AG08396 (cell line): ENCODE measurements around the gene ZNF484.
"Not testable (repeated sequence)": the region's sequence is repeated elsewhere in the genome, so short reads cannot be mapped to it uniquely, and the experiment has no call there.

Source experiments
- DNase-seq: peaks from one replicate; pipeline ENCODE4 v3.0.0; 2012; ENCODE audit warnings: low spot score, mixed read lengths

The ZNF484 gene

DNA sequence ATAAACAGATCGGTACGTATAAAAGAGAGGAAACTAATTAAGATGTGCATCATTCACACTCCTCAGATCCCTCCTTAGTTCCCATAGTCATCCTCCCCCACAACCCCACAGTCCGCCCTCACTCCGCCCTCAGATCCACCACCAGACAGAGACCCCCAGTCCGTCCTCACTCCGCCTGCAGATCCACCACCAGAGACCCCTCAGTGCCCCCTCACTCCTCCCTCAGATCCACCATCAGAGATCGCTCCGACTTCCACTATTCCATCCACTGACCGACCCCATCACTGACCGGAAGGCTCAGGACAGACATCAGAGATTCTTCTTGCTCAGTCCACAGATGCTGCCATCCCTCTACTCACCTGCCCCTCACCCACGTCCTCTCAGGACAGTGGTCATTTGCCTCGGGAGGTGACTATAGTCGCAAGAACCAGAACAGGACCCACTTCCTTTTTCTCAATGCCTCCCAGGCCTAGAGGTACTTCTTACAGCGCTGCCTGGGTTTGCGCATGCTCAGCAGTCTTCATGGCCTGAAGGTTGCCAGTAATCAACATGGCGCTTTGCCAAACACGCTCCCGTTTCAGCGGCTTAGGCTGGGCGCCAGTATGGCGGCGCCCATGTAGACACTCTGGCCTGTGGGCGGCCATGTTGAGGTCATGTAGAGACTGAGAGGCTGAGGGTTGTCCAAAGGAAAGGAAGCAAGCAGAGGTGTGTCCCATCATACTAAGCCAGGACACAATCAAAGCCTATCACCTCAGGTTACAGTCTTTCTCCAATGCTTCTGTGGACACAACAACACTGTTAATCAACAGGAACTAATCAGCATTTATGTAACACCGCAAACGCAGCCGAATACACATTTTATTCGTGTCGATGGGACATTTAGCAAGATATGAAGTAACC is at the start of gene ZNF484:
TSS of gene ZNF484 (minus strand) at position 508 of the 900 bp plus-strand sequence. CDS start 3,009 bp downstream, outside the sequence.
- DNase-seq = peak; percentile 95

DNA sequence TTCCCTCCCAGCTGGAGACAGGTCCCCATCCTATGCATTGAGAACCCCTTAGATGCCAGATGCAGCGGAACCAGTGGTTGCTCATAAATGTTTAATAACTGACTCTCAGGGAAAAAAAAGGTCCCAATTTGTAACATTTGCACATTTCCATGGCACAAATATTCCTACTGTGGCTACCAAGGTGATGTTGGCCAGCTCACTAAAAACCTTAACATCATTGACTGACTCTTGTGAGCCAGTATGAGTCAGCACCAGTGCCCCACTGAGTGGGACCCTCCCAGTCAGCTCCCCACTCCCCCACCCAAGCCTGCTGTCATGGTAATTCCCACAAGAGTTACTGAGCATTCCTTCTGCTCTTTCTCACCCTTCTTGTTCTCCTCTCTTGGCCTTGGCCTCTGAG is 42.6 kb upstream of the ZNF484 start:
- no peak for DNase-seq

DNA sequence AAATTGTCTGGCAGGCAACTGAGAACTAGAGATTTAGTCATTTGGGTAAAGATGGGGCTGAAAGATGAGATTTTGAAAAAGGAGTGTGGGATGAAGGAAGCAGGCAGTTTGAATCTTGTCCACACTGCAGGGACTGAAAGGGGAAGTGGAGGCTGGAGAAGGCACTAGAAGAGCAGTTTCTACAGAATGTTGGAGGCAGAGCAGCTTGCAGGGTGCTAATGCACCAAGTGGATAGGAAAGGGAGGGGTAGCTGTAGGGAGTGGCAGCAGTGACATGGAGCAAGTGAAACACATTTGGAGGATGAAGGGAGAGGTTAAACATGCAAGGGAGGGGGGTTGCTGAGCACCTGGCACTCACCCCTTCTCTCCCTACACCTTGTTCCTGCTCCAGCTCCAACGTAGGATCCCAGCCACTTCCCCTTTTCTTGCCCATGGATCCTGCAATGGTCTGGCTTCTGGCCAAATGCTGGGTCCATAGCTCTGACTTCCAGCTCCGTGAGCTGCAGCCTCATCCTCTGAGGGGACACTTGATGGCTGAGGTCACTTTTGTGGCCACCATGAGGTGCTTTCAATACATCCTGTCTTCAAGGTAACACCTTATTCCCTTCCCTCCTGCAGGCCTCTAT is 39.5 kb upstream of the ZNF484 start:
- no peak for DNase-seq

DNA sequence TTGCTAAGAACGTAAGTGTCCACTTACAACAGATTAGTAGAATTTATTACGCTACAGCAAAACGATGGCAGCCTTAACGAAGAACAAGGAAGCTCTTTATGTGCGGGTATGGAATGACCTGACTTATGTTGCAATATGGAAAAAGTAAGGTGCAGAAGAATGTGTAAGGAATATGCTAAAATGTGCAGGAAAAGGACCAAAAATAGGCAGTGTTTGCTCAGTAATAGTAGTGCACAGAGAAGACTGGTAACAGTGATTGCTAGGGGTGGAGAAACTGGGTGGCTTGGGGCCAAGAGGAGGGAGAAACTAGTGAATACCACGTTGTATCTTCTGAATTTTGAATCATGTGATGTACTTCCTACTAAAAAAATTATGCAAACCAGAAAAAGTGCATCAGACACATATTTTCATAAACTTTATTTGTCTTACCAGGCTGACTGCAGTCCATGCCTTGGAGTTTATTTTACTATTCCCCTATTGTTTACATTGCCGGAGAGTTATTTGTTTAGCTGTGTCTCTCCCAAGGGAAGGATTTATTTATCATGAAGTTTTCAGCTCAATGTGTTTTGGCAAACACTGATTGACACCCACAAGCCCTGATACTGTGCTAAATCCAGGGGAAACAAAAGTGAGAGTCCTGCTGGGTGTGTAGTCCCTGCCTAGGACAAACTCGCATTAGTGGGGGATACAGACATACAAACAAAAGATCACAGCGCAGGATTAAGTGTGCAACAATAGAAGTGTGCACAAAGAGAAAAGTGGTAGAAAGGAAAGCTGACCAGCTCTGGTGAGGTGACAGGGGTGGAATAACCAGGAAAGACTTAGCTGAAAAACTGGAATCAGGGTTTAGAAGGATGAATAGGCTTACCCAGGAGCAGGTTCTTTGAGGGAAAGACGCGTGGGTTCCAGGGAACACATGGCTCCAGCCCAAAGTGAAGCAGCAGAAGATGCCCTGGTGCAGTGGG is 34.0 kb upstream of the ZNF484 start:
- DNase-seq = no peak

DNA sequence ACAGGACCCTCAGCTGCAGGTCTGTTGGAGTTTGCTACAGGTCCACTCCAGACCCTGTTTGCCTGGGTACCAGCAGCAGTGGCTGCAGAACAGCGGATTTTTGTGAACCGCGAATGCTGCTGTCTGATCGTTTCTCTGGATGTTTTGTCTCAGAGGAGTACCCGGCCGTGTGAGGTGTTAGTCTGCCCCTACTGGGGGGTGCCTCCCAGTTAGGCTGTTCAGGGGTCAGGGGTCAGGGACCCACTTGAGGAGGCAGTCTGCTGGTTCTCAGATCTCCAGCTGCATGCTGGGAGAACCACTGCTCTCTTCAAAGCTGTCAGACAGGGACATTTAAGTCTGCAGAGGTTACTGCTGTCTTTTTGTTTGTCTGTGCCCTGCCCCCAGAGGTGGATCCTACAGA is 27.3 kb upstream of the ZNF484 start:
- not testable (repeated sequence) for DNase-seq

DNA sequence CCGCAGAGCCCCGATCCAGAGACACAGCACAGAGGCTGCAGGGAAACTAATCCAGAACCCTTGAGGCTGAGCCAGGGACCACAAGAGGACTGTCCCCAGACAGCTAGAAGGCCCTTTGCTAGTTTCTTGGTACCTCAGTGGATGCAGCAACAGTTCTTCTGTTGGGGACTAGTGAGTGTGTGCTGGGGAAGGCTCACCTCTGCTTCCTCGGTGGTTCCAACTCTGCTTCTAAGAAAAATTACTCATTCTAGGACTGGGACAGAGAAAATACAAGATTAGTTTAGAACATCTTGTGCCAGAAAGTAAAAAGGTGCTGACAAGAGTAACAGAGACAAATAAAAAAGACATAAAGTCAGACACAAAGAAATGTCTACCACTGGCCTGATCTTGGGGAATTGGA is 19.5 kb upstream of the ZNF484 start:
- no peak for DNase-seq

DNA sequence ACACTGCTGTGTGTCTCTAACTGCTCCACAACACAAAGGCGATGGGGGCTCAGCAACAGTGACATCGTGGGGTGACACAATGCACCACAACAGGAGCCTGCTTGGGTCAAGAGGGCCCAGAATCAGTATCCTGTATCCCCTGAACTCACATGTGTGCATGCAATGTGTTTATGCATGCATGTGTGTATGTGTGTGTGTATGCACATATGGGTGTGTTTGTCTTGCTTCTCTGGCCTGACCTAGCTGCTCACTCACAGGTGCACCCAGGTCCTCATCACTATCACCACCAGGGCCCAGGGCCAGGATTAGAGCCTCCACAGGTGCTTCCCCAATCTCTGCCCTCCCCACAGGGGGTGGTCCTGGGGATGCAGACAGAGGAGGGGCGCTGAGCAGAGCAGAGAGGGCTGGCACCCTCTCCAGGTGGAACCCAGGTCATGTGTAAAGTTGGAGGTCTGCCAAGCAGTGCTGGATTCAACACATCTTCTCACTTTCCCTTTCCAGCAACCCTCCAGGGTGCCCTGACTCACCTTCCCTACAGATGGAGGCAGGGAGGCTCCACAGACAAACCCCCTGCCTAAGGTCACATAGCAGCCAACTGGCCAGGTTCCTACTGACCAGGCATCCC is 18.1 kb upstream of the ZNF484 start:
- no peak for DNase-seq

DNA sequence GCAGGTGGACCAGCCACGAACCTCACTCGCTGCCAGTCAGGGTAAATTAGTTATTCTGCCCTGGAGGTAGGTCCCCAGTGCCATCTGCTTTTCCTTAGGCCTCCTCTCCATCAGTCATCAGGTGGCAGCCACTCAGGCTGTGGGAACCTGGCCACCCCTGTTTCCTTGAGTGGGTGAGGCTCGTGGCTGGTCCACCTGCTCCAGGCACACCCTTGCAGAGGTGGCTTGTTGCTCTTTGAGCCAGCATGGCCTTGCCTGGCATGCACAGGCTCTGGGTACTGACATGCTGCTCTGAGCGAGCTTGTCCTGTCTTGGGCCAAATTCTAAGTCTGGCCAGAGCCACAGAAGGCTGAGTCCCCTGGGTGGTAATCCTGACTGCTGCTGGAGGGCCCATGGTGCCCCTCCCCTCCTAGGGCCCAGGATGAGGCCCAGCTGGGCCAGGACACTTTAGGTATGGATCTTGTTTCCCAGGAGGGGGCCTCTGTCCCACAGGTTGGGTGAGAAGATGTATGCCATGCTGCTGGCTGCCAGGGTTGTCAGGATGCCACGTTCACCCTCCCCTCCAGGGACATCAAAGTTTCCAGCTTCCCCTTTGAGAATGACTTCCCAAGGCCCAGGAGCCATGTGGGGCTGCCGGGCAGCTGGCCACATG is 17.0 kb upstream of the ZNF484 start:
- DNase-seq = no peak

DNA sequence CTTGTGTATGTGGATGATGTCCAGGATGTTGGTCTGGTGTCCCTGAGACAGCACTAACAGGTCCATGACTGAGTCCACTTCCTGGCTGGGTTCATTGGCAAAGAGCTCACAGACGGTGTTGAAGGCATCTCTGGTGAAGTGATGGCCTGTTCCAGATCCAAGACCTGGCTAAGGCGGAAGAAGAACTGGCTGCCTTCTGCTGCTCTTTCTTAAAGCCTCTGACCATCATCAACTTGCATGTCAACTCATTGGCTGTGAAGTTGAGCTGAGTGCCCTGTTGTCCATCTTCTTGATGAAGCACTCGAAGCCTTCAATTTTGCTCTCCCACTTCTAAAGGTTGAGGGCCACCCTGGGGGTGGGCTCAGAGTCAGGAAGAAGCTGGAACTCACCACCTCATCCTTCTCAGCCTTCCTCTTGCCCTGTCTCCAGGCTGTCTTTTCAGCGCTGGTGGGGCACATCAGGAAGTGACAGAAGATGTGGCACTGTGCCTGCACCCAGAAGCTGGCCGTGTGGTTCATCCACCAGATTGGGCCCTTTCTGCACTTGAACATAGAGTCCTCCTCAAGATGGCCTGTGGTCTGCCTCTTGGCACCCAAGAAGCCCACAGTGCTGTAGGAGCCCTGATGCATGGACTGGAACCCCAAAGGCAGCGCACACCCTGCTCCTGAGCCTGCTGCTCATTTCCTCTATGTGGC is 16.2 kb upstream of the ZNF484 start:
- not testable (repeated sequence) for DNase-seq

DNA sequence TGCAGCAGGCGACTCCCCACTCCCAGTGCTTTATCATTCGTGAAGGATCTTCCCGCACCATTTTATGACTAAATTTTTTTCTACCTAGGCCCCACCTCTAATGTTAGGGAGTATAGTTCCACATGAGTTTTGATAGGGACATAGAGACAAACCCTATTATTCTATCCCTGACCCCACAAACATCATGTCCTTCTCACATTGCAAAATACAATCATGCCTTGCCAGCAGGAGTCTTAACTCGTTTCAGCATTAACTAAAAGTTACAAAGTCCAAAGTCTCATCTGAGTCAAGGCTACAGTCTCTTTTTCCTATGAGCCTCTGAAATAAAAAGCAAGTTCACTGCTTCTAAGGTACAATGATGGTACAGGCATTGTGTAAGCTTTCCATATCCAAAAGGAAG is 14.4 kb upstream of the ZNF484 start:
- DNase-seq = not testable (repeated sequence)

DNA sequence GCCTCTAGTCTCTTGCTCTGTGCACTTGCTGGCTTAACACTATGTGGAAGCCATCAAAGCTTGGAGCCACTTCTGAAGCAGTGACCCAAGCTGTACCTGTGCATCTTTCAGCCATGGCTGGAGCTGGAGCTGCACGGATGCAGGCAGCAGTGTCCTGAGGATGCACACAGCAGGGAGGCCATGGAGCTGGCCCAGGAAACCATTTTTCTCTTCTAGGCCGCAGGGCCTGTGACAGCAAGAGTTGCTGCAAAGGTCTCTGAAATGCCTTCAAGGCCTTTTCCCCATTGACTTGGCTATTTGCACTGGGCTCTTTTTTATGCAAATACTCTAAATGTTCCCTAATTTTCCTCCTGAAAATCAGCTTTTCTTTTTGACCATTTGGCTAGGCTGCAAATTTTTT is 12.9 kb upstream of the ZNF484 start:
- DNase-seq = no peak

DNA sequence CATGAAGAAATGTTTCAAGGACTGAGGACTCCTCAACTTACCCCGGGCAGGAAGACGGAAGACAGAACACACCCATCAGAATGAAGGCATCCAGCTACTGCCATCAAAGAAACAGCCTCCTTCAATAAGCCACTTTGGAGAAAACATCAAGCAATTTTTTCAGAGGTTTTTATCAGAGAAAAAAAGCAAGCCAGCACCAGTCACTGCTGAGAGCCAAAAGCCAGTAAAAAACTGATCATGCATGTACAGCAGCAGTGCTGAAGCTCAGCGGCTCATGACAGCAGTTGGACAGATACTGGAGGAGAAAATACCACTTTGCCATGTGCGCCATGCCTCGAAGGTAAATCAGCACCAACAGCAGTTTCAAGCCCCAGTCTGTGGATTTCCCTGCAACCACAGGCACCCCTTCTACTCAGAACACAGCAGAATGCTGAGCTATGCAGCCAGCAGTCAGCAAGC is 10.1 kb upstream of the ZNF484 start:
- no peak for DNase-seq

DNA sequence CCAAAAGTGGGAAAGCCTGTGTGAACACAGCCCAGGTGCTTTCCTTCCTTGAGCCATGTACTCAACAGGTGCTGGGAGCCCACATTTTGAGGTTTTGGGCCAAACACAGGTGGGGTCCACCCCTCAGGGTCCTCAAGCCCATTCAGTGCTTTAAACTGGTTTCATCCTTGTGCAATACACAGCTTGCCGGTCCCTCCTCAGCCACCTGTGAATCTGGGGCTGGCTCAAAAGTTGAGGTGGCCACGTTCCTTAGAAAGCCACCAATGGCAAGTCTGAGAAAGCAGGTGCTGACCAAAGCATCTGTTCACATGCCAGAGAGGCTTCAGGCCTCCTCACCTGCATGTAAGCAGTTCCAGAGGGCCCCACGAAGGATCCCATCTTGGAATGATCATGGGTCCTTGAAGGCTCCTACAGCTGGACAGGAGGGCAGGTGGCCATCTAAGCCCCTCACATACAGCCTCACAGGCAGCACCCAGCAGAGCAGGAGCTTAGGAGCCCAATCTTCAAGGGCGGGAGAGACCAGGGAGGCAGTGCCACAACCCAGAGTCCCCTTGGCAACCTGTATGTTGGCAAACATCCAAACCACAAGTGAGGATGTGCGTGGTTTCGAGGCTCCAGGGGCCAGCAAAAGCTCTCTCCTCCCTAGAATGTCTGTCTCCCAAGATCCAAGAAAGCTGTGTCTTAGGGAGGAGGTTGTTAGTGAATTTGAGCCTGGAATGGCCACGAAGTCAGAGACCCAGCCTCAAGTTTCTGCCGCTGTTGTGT is 9.2 kb upstream of the ZNF484 start:
- not testable (repeated sequence) for DNase-seq

DNA sequence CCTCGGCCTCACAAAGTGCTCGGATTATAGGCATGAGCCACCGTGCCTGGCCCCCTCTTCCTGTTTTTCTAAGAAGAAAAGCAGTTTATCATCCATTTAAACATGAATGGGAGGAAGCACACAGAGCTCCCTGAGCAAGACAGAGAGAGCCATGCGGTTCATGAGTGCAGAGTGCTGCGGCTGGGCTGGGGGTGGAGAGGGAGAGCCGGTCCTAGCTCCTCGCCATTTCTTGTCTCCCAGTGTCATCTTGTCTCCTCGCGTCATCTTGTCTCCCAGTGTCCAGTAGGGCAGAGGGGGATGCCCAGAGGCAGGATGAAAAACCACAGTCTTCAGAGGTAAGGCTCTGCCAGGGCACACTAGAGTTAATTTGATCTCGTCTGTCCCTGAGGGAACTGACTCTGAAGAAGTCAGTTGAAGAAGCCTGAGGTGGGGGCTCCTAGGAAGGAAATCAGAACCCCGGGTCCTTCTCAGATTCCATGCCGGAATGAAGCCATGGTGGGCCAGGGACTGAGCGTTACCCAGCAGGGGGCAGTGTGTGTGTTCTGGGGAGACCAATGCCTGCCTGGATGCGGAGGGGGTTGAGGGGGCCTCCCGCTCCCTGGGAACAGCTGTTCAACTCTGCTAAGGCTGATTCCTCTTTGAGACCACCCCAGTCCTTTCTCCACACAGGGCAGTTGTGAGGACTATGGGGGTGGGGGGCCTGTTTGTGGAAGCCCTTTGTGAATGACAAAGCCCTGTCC is 6.0 kb upstream of the ZNF484 start:
- not testable (repeated sequence) for DNase-seq

DNA sequence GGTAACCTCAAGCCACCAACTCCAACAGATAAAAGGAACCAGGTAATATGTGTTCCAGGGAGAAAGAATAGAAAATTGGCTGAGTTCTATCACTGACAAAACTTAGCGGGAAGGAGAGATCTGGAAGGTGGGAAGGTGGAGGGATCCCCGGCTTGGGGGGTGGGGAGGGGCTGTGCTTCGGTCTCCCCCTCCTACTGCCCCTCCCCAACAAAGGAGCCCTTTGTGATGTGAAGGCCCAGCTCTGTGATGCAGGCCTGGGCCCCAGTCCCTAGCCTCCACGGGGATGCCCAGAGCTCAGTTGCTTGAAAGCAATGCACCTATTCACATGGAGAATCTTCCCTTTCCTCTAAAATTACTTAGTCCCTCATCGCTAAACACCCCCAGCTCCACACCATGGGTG is 4.4 kb upstream of the ZNF484 start:
- no peak for DNase-seq

DNA sequence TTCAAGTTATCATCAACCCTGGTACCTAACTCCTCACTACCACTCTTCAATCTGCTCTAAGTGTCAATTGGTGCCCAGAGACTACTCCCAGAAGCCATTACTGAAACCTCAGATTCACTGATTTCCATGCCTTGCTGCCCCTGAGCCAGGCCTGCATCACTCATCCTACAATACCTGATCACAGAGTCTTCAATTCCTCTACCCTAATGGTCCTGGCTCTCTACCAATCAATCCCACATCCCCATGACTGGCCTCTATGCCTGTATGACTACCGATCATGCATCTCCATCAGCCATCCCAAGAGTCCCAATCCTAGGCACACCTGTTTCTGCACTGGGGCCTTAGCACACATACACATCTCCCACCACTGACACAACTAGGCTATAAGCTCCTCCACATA is 2.5 kb downstream of the ZNF484 start:
- no peak for DNase-seq

DNA sequence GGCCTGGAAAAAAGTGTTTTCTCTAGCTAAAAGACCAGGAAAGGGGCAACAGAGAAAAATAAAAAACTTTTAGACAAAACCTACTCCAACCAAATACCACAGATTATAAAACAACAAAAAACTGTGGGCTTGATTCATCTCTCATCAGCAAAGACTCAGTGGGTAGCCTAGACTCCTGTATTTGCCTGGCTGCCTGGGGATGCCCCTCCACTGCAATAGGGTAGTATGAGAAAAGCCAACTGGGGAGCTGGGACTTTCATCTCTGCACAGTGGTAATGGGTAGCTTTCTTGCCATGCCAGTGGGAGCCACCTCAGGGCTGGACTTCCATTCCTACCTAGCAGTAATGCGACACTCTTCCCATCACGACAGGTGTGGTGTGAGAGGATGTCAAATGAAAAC is 7.5 kb downstream of the ZNF484 start:
- no peak for DNase-seq

DNA sequence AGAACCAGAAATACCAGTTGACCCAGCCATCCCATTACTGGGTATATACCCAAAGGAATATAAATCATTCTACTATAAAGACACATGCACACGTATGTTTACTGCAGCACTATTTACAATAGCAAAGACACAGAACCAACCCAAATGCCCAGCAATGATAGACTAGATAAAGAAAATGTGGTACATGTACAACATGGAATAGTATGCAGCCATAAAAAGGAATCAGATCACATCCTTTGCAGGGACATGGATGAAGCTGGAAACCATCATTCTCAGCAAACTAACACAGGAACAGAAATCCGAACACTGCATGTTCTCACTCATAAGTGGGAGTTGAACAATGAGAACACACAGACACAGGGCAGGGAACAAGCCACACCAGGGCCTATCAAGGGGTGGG is 11.2 kb downstream of the ZNF484 start:
- not testable (repeated sequence) for DNase-seq

DNA sequence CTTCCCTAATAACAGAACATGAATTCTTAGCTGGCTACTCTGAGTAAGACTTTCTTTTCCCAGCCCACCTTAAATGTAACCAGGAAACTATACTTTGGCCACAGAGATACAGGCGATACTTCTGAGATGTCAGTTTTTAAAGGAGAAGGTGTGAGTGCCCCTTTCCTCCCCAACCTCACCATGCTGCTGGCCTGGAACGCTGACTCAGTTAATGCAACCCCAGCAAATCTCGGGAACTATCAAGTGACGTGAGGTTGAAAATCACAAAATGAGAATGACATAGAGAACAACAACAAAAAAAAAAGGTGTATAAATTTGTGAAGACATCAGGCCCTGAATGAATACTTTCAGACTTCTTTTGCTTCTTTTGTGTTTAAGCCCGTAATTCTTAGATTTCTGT is 13.7 kb downstream of the ZNF484 start:
- no peak for DNase-seq
